NCI-H146 (cell line): ENCODE data around the gene PCDHGA1.
"Not testable (repeated sequence)": the region's sequence is repeated elsewhere in the genome, so short reads cannot be mapped to it uniquely, and the experiment has no call there.

ENCODE experiments used
- DNase-seq: peaks from one replicate; lab custom pipeline; 2025; lab: John Stamatoyannopoulos, UW

The PCDHGA1 gene

GRCh38 chr5:141349917-141350619, 19.8 kb downstream of the PCDHGA1 start, which contains the start of gene PCDHGB1:
PCDHGB1 (plus strand) TSS chr5:141350099; CDS start chr5:141350261, 162 bp downstream.
- DNase-seq = peak; percentile 83

- DNase-seq = no peak
These were observed 21.3 kb downstream of the PCDHGA1 start for GRCh38 chr5:141351591-141351990.

GRCh38 chr5:141354900-141355469, 24.7 kb downstream of the PCDHGA1 start, which contains the start of gene PCDHGA4:
PCDHGA4 (plus strand) TSS chr5:141355021; CDS start chr5:141355108, 87 bp downstream.
- no peak for DNase-seq

GRCh38 chr5:141355641-141356040, 25.3 kb downstream of the PCDHGA1 start:
- DNase-seq = no peak

GRCh38 chr5:141356133-141356532, 25.8 kb downstream of the PCDHGA1 start:
- no peak for DNase-seq

- no peak for DNase-seq
These were observed 26.6 kb downstream of the PCDHGA1 start for GRCh38 chr5:141356950-141357349.

- DNase-seq = no peak
These were observed 29.6 kb downstream of the PCDHGA1 start, which contains the start of gene PCDHGB2 for GRCh38 chr5:141359790-141360426. PCDHGB2 (plus strand) TSS chr5:141359994; CDS start chr5:141360136, 142 bp downstream.

- DNase-seq = no peak
These were observed 30.4 kb downstream of the PCDHGA1 start for GRCh38 chr5:141360685-141361084.

- DNase-seq = no peak
These were observed 32.4 kb downstream of the PCDHGA1 start for GRCh38 chr5:141362719-141363118.

GRCh38 chr5:141363952-141364660, 33.8 kb downstream of the PCDHGA1 start, which contains the start of gene PCDHGA5:
PCDHGA5 (plus strand) TSS chr5:141364162; CDS start chr5:141364331, 169 bp downstream.
- no peak for DNase-seq

- no peak for DNase-seq
These were observed 35.9 kb downstream of the PCDHGA1 start for GRCh38 chr5:141366016-141366896.

GRCh38 chr5:141369994-141370848, 39.9 kb downstream of the PCDHGA1 start, which contains the start of gene PCDHGB3:
PCDHGB3 (plus strand) TSS chr5:141370242; CDS start chr5:141370395, 153 bp downstream.
- DNase-seq = no peak

GRCh38 chr5:141371572-141372475, 41.5 kb downstream of the PCDHGA1 start:
- no peak for DNase-seq

GRCh38 chr5:141373673-141374317, 43.5 kb downstream of the PCDHGA1 start, which contains the start of gene PCDHGA6:
PCDHGA6 (plus strand) TSS chr5:141373891; CDS start chr5:141374084, 193 bp downstream.
- no peak for DNase-seq

- no peak for DNase-seq
These were observed 44.3 kb downstream of the PCDHGA1 start for GRCh38 chr5:141374627-141375026.

GRCh38 chr5:141375444-141376155, 45.3 kb downstream of the PCDHGA1 start:
- DNase-seq = not testable (repeated sequence)

- DNase-seq = no peak
These were observed 52.4 kb downstream of the PCDHGA1 start, which contains the start of gene PCDHGA7 for GRCh38 chr5:141382469-141383294. PCDHGA7 (plus strand) TSS chr5:141382742; CDS start chr5:141382900, 158 bp downstream.
